Measurements from ENCODE around the gene TEX36.

Gene TEX36

GRCh38 chr10:125611756-125612155 lies 71.2 kb downstream of the TEX36 start:
- TF ChIP-seq POLR2A (IDR thresholded peaks at IDR 0.05; ENCODE audit: extremely low read depth, insufficient read length) (no peak), CTCF (IDR thresholded peaks at IDR 0.05; ENCODE audit: low read depth, low read length) (no peak), MAX (IDR thresholded peaks at IDR 0.05; ENCODE audit: low read depth, low read length) (no peak), MYC (IDR thresholded peaks at IDR 0.05; ENCODE audit: low read depth, low read length) (no peak)
- no peak overlapping the region for H3K4me3 ChIP-seq (ENCODE audit: low read depth, low read length)
- DNase-seq (ENCODE audit: low read depth): no peak

- H3K4me3 ChIP-seq (ENCODE audit: low read depth, low read length): no peak overlapping the region
- TF ChIP-seq MAX (IDR thresholded peaks at IDR 0.05; ENCODE audit: low read depth, low read length) (no peak), CTCF (IDR thresholded peaks at IDR 0.05; ENCODE audit: low read depth, low read length) (no peak), POLR2A (IDR thresholded peaks at IDR 0.05; ENCODE audit: extremely low read depth, insufficient read length) (no peak), MYC (IDR thresholded peaks at IDR 0.05; ENCODE audit: low read depth, low read length) (no peak)
- DNase-seq (ENCODE audit: low read depth): no peak
Observed at GRCh38 chr10:125611216-125611615, 71.7 kb downstream of the TEX36 start.

- no peak overlapping the region for H3K4me3 ChIP-seq (ENCODE audit: low read depth, low read length)
- no peak for TF ChIP-seq MYC (IDR thresholded peaks at IDR 0.05; ENCODE audit: low read depth, low read length)
- TF ChIP-seq MAX (IDR thresholded peaks at IDR 0.05; ENCODE audit: low read depth, low read length): no peak
- TF ChIP-seq CTCF (IDR thresholded peaks at IDR 0.05; ENCODE audit: low read depth, low read length): no peak
- no peak for TF ChIP-seq POLR2A (IDR thresholded peaks at IDR 0.05; ENCODE audit: extremely low read depth, insufficient read length)
- DNase-seq (ENCODE audit: low read depth): no peak
Observed at GRCh38 chr10:125609859-125610258, 73.1 kb downstream of the TEX36 start.

GRCh38 chr10:125608474-125608873 lies 74.5 kb downstream of the TEX36 start:
- TF ChIP-seq POLR2A (IDR thresholded peaks at IDR 0.05; ENCODE audit: extremely low read depth, insufficient read length) (no peak), CTCF (IDR thresholded peaks at IDR 0.05; ENCODE audit: low read depth, low read length) (no peak), MYC (IDR thresholded peaks at IDR 0.05; ENCODE audit: low read depth, low read length) (no peak), MAX (IDR thresholded peaks at IDR 0.05; ENCODE audit: low read depth, low read length) (no peak)
- DNase-seq (ENCODE audit: low read depth): no peak
- no peak overlapping the region for H3K4me3 ChIP-seq (ENCODE audit: low read depth, low read length)

- DNase-seq (ENCODE audit: low read depth): no peak
- H3K4me3 ChIP-seq (ENCODE audit: low read depth, low read length): no peak overlapping the region
- TF ChIP-seq POLR2A (IDR thresholded peaks at IDR 0.05; ENCODE audit: extremely low read depth, insufficient read length) (no peak), CTCF (IDR thresholded peaks at IDR 0.05; ENCODE audit: low read depth, low read length) (no peak), MAX (IDR thresholded peaks at IDR 0.05; ENCODE audit: low read depth, low read length) (no peak), MYC (IDR thresholded peaks at IDR 0.05; ENCODE audit: low read depth, low read length) (no peak)
Observed at GRCh38 chr10:125607689-125608290, 75.2 kb downstream of the TEX36 start.
